ENCODE measurements around the gene FREM1.

Gene FREM1

GRCh38 chr9:14846871-14847311 lies 63.3 kb downstream of the FREM1 start:
- Histone ChIP-seq H3K27ac (ENCODE audit: low read length) (no peak overlapping the region), H3K27me3 (ENCODE audit: control insufficient read depth in 1 of 2, insufficient read depth in 2 of 2, low read length in 2 of 2) (no peaks in the 10 kb centered on the region), H3K9me3 (ENCODE audit: control insufficient read depth in 2 of 2, low read length in 2 of 2) (no peaks in the 10 kb centered on the region), H3K4me1 (ENCODE audit: control insufficient read depth, insufficient read depth, low read length) (no peaks in the 10 kb centered on the region), H3K4me3 (ENCODE audit: low read length in 2 of 2) (no peak overlapping the region), H3K36me3 (ENCODE audit: control insufficient read depth in 2 of 2, insufficient read depth in 2 of 2, low read length in 2 of 2) (no peaks in the 10 kb centered on the region), H3K9ac (ENCODE audit: low read length in 2 of 2) (no peak overlapping the region)

GRCh38 chr9:14843163-14843562 lies 67.1 kb downstream of the FREM1 start:
- no peaks in the 10 kb centered on the region for H3K4me1 ChIP-seq (ENCODE audit: control insufficient read depth, insufficient read depth, low read length)
- H3K36me3 ChIP-seq (ENCODE audit: control insufficient read depth in 2 of 2, insufficient read depth in 2 of 2, low read length in 2 of 2), result no peaks in the 10 kb centered on the region
- no peaks in the 10 kb centered on the region for H3K9me3 ChIP-seq (ENCODE audit: control insufficient read depth in 2 of 2, low read length in 2 of 2)
- no peak overlapping the region for H3K9ac ChIP-seq (ENCODE audit: low read length in 2 of 2)
- no peaks in the 10 kb centered on the region for H3K27me3 ChIP-seq (ENCODE audit: control insufficient read depth in 1 of 2, insufficient read depth in 2 of 2, low read length in 2 of 2)
- H3K27ac ChIP-seq (ENCODE audit: low read length), result no peak overlapping the region
- H3K4me3 ChIP-seq (ENCODE audit: low read length in 2 of 2), result no peak overlapping the region

- Histone ChIP-seq H3K36me3 (ENCODE audit: control insufficient read depth in 2 of 2, insufficient read depth in 2 of 2, low read length in 2 of 2) (no peaks in the 10 kb centered on the region), H3K27ac (ENCODE audit: low read length) (no peak overlapping the region), H3K27me3 (ENCODE audit: control insufficient read depth in 1 of 2, insufficient read depth in 2 of 2, low read length in 2 of 2) (no peaks in the 10 kb centered on the region), H3K9ac (ENCODE audit: low read length in 2 of 2) (no peak overlapping the region), H3K4me3 (ENCODE audit: low read length in 2 of 2) (no peak overlapping the region), H3K4me1 (ENCODE audit: control insufficient read depth, insufficient read depth, low read length) (no peaks in the 10 kb centered on the region), H3K9me3 (ENCODE audit: control insufficient read depth in 2 of 2, low read length in 2 of 2) (no peaks in the 10 kb centered on the region)
Measured at GRCh38 chr9:14842269-14842668, 68.0 kb downstream of the FREM1 start.

GRCh38 chr9:14838701-14839100 lies 71.5 kb downstream of the FREM1 start:
- H3K9me3 ChIP-seq (ENCODE audit: control insufficient read depth in 2 of 2, low read length in 2 of 2), result no peaks in the 10 kb centered on the region
- H3K36me3 ChIP-seq (ENCODE audit: control insufficient read depth in 2 of 2, insufficient read depth in 2 of 2, low read length in 2 of 2), result no peaks in the 10 kb centered on the region
- H3K27me3 ChIP-seq (ENCODE audit: control insufficient read depth in 1 of 2, insufficient read depth in 2 of 2, low read length in 2 of 2), result no peaks in the 10 kb centered on the region
- no peak overlapping the region for H3K27ac ChIP-seq (ENCODE audit: low read length)
- H3K9ac ChIP-seq (ENCODE audit: low read length in 2 of 2), result no peak overlapping the region
- no peak overlapping the region for H3K4me3 ChIP-seq (ENCODE audit: low read length in 2 of 2)
- H3K4me1 ChIP-seq (ENCODE audit: control insufficient read depth, insufficient read depth, low read length), result no peaks in the 10 kb centered on the region

- Histone ChIP-seq H3K4me3 (ENCODE audit: low read length in 2 of 2) (no peak overlapping the region), H3K27ac (ENCODE audit: low read length) (no peak overlapping the region), H3K9me3 (ENCODE audit: control insufficient read depth in 2 of 2, low read length in 2 of 2) (no peaks in the 10 kb centered on the region), H3K4me1 (ENCODE audit: control insufficient read depth, insufficient read depth, low read length) (no peaks in the 10 kb centered on the region), H3K9ac (ENCODE audit: low read length in 2 of 2) (no peak overlapping the region), H3K27me3 (ENCODE audit: control insufficient read depth in 1 of 2, insufficient read depth in 2 of 2, low read length in 2 of 2) (no peaks in the 10 kb centered on the region), H3K36me3 (ENCODE audit: control insufficient read depth in 2 of 2, insufficient read depth in 2 of 2, low read length in 2 of 2) (no peaks in the 10 kb centered on the region)
Measured at GRCh38 chr9:14836885-14837284, 73.3 kb downstream of the FREM1 start.

- Histone ChIP-seq H3K9ac (ENCODE audit: low read length in 2 of 2) (no peak overlapping the region), H3K27ac (ENCODE audit: low read length) (no peak overlapping the region), H3K9me3 (ENCODE audit: control insufficient read depth in 2 of 2, low read length in 2 of 2) (no peaks in the 10 kb centered on the region), H3K27me3 (ENCODE audit: control insufficient read depth in 1 of 2, insufficient read depth in 2 of 2, low read length in 2 of 2) (no peaks in the 10 kb centered on the region), H3K4me3 (ENCODE audit: low read length in 2 of 2) (no peak overlapping the region), H3K36me3 (ENCODE audit: control insufficient read depth in 2 of 2, insufficient read depth in 2 of 2, low read length in 2 of 2) (no peaks in the 10 kb centered on the region), H3K4me1 (ENCODE audit: control insufficient read depth, insufficient read depth, low read length) (no peaks in the 10 kb centered on the region)
Measured at GRCh38 chr9:14831661-14832060, 78.6 kb downstream of the FREM1 start.

GRCh38 chr9:14831074-14831473 lies 79.2 kb downstream of the FREM1 start:
- no peaks in the 10 kb centered on the region for H3K4me1 ChIP-seq (ENCODE audit: control insufficient read depth, insufficient read depth, low read length)
- H3K9me3 ChIP-seq (ENCODE audit: control insufficient read depth in 2 of 2, low read length in 2 of 2), result no peaks in the 10 kb centered on the region
- H3K9ac ChIP-seq (ENCODE audit: low read length in 2 of 2), result no peak overlapping the region
- H3K27ac ChIP-seq (ENCODE audit: low read length), result no peak overlapping the region
- H3K4me3 ChIP-seq (ENCODE audit: low read length in 2 of 2), result no peak overlapping the region
- no peaks in the 10 kb centered on the region for H3K36me3 ChIP-seq (ENCODE audit: control insufficient read depth in 2 of 2, insufficient read depth in 2 of 2, low read length in 2 of 2)
- no peaks in the 10 kb centered on the region for H3K27me3 ChIP-seq (ENCODE audit: control insufficient read depth in 1 of 2, insufficient read depth in 2 of 2, low read length in 2 of 2)

- H3K36me3 ChIP-seq (ENCODE audit: control insufficient read depth in 2 of 2, insufficient read depth in 2 of 2, low read length in 2 of 2), result no peaks in the 10 kb centered on the region
- H3K27ac ChIP-seq (ENCODE audit: low read length), result no peak overlapping the region
- H3K27me3 ChIP-seq (ENCODE audit: control insufficient read depth in 1 of 2, insufficient read depth in 2 of 2, low read length in 2 of 2), result no peaks in the 10 kb centered on the region
- no peaks in the 10 kb centered on the region for H3K4me1 ChIP-seq (ENCODE audit: control insufficient read depth, insufficient read depth, low read length)
- no peak overlapping the region for H3K4me3 ChIP-seq (ENCODE audit: low read length in 2 of 2)
- no peak overlapping the region for H3K9ac ChIP-seq (ENCODE audit: low read length in 2 of 2)
- no peaks in the 10 kb centered on the region for H3K9me3 ChIP-seq (ENCODE audit: control insufficient read depth in 2 of 2, low read length in 2 of 2)
Measured at GRCh38 chr9:14830057-14830456, 80.2 kb downstream of the FREM1 start.

- no peaks in the 10 kb centered on the region for H3K4me1 ChIP-seq (ENCODE audit: control insufficient read depth, insufficient read depth, low read length)
- no peak overlapping the region for H3K27ac ChIP-seq (ENCODE audit: low read length)
- H3K4me3 ChIP-seq (ENCODE audit: low read length in 2 of 2), result no peak overlapping the region
- H3K27me3 ChIP-seq (ENCODE audit: control insufficient read depth in 1 of 2, insufficient read depth in 2 of 2, low read length in 2 of 2), result no peaks in the 10 kb centered on the region
- no peak overlapping the region for H3K9ac ChIP-seq (ENCODE audit: low read length in 2 of 2)
- no peaks in the 10 kb centered on the region for H3K9me3 ChIP-seq (ENCODE audit: control insufficient read depth in 2 of 2, low read length in 2 of 2)
- H3K36me3 ChIP-seq (ENCODE audit: control insufficient read depth in 2 of 2, insufficient read depth in 2 of 2, low read length in 2 of 2), result no peaks in the 10 kb centered on the region
Measured at GRCh38 chr9:14829204-14829603, 81.0 kb downstream of the FREM1 start.

GRCh38 chr9:14827805-14828204 lies 82.4 kb downstream of the FREM1 start:
- H3K9ac ChIP-seq (ENCODE audit: low read length in 2 of 2), result no peak overlapping the region

GRCh38 chr9:14824481-14824880 lies 85.7 kb downstream of the FREM1 start:
- H3K27ac ChIP-seq (ENCODE audit: low read length), result no peak overlapping the region
- H3K27me3 ChIP-seq (ENCODE audit: control insufficient read depth in 1 of 2, insufficient read depth in 2 of 2, low read length in 2 of 2), result no peaks in the 10 kb centered on the region

More at GRCh38 chr9:14827805-14828204, 82.4 kb downstream of the FREM1 start:
- Histone ChIP-seq H3K4me3 (ENCODE audit: low read length in 2 of 2) (no peak overlapping the region), H3K9me3 (ENCODE audit: control insufficient read depth in 2 of 2, low read length in 2 of 2) (no peaks in the 10 kb centered on the region), H3K36me3 (ENCODE audit: control insufficient read depth in 2 of 2, insufficient read depth in 2 of 2, low read length in 2 of 2) (no peaks in the 10 kb centered on the region), H3K27ac (ENCODE audit: low read length) (no peak overlapping the region), H3K4me1 (ENCODE audit: control insufficient read depth, insufficient read depth, low read length) (no peaks in the 10 kb centered on the region), H3K27me3 (ENCODE audit: control insufficient read depth in 1 of 2, insufficient read depth in 2 of 2, low read length in 2 of 2) (no peaks in the 10 kb centered on the region)

More at GRCh38 chr9:14824481-14824880, 85.7 kb downstream of the FREM1 start:
- Histone ChIP-seq H3K9me3 (ENCODE audit: control insufficient read depth in 2 of 2, low read length in 2 of 2) (no peaks in the 10 kb centered on the region), H3K4me3 (ENCODE audit: low read length in 2 of 2) (no peak overlapping the region), H3K36me3 (ENCODE audit: control insufficient read depth in 2 of 2, insufficient read depth in 2 of 2, low read length in 2 of 2) (no peaks in the 10 kb centered on the region), H3K9ac (ENCODE audit: low read length in 2 of 2) (no peak overlapping the region), H3K4me1 (ENCODE audit: control insufficient read depth, insufficient read depth, low read length) (no peaks in the 10 kb centered on the region)

Measured in stomach smooth muscle (tissue), 2 donors.